Spleen (tissue), 11 donors: ENCODE results near the gene RAB7A. TPM values are rescaled to one million over a fixed set of nuclear protein-coding genes. Genes with fewer than 3 reads are reported as not detected.
A peak's percentile ranks its signal among the peaks of the same experiment; 100 is the strongest.

Experiments
- DNase-seq: peaks from one replicate; pipeline ENCODE4 v3.0.0-alpha.2; 2020
- H3K27ac ChIP-seq, 8 donors: fragments of 200-600 bp; sonication (generic) in 7 of 8; 1 replicate in 4 of 8; 2 replicates in 4 of 8; pipeline versions ENCODE4 v1.5.0 to v1.8.0; 2016 to 2021; ENCODE audit warnings: inconsistent platforms in 4 of 8, mild to moderate bottlenecking in 4 of 8, moderate library complexity in 1 of 8
- H3K27me3 ChIP-seq, 7 donors: fragments of 200-600 bp; sonication (generic) in 6 of 7; replicated peaks in 1 of 7; 1 replicate in 4 of 7; 2 replicates in 3 of 7; pipeline versions ENCODE4 v1.5.0 to v1.8.0; 2016 to 2021; ENCODE audit warnings: inconsistent platforms in 3 of 7, mild to moderate bottlenecking in 1 of 7
- H3K36me3 ChIP-seq, 6 donors: fragments of 200-600 bp; sonication (generic) in 5 of 6; 1 replicate in 4 of 6; 2 replicates in 2 of 6; pipeline versions ENCODE4 v1.5.0 to v1.8.0; 2016 to 2021; ENCODE audit warnings: inconsistent platforms in 2 of 6
- H3K4me1 ChIP-seq, 6 donors: fragments of 200-600 bp; sonication (generic) in 5 of 6; 1 replicate in 3 of 6; 2 replicates in 3 of 6; pipeline versions ENCODE4 v1.5.0 to v1.8.0; 2016 to 2021; ENCODE audit warnings: inconsistent platforms in 3 of 6
- H3K4me3 ChIP-seq, 8 donors: fragments of 200-600 bp; sonication (generic) in 7 of 8; 1 replicate in 4 of 8; 2 replicates in 4 of 8; pipeline versions ENCODE4 v1.5.0 to v1.8.0; 2016 to 2021; ENCODE audit warnings: inconsistent platforms in 4 of 8, mild to moderate bottlenecking in 4 of 8, moderate library complexity in 2 of 8
- H3K9me3 ChIP-seq, 8 donors: fragments of 200-600 bp; sonication (generic) in 7 of 8; 1 replicate in 4 of 8; 2 replicates in 4 of 8; pipeline versions ENCODE4 v1.5.0 to v1.8.0; 2016 to 2021; ENCODE audit warnings: inconsistent platforms in 4 of 8
- CTCF ChIP-seq, 11 experiments: fragments of 200-600 bp in 7 of 11; fragments of 450-650 bp in 4 of 11; sonication (generic) in 4 of 11; IDR thresholded peaks in 8 of 11; conservative IDR thresholded peaks in 3 of 11; 1 replicate in 7 of 11; 2 replicates in 4 of 11; pipeline versions ENCODE4 v1.4.0 to v1.8.0; 2016 to 2021; ENCODE audit warnings: antibody characterized with exemption in 11 of 11, inconsistent platforms in 4 of 11, mild to moderate bottlenecking in 1 of 11
- POLR2A ChIP-seq, 3 donors: fragments of 450-650 bp; IDR thresholded peaks; one replicate each; pipeline ENCODE4 v1.5.1; 2017; ENCODE audit warnings: antibody characterized with exemption in 3 of 3, mild to moderate bottlenecking in 1 of 3
- POLR2AphosphoS5 ChIP-seq, 3 donors: sonication (generic); formaldehyde crosslinking; IDR thresholded peaks; one replicate each; pipeline ENCODE4 v1.5.1; 2017; ENCODE audit warnings: antibody characterized with exemption in 3 of 3
- WGBS, 5 donors: extraction: QIAGEN DNeasy Blood & Tissue Kit in 3 of 5; methylation state at CpG; one replicate each; pipeline versions ENCODE4 v1.1.5 to v1.1.7; 2013 to 2018; 5-methylcytosine and 5-hydroxymethylcytosine counted together
- intact Hi-C: fragments of 100-400 bp; cut with DNase I; formaldehyde crosslinking; loops from one replicate; pipeline ENCODE4 v1.15.0; 2023; ENCODE audit warnings: low total_unique reads
- polyA plus RNA-seq, 3 donors: library from polyadenylated mRNA; stranded (reverse); fragments of 200-250 nt; gene quantifications; one replicate each; pipeline ENCODE4 v1.2.1, GENCODE V29; 2013
- total RNA-seq, 7 donors: library from RNA; depleted of rRNA in 3 of 7; stranded (reverse); fragments of >200 nt in 3 of 7; fragmentation: NEBNext Ultra II Directional in 4 of 7; extraction: Animal tissue kit (Norgen Biotek cat#: 25700) in 4 of 7; gene quantifications; one replicate each; pipeline versions ENCODE4 v1.1.0 to v1.2.1, GENCODE V29; 2016 to 2021
- donor health status: healthy with polysubstance abuse.
- donor health status: DM: no; HTN: no; CAD: no; lungs with moderate emphysema.
- donor health status: DM: no; HTN: no; CAD: no.
- donor health status: Bipolar disorder and iron deficiency.
- donor health status: healthy.
- donor health status: DM: no; HTN: no; CAD: no.
- donor health status: DM: yes; HTN: yes; CAD: no.

The RAB7A gene
- total and polyA plus RNA-seq, 10 donors, result 82.3 to 227 (median 150) TPM

GRCh38 chr3:128720891-128721290, 5.1 kb upstream of the RAB7A start:
- intact Hi-C loops, result no loop called here
- no peak overlapping the region for H3K4me3 ChIP-seq
- WGBS, 5 donors, result 59 to 80% (median 70%) methylated on average over 10 of the region's 10 CpGs
- TF ChIP-seq POLR2AphosphoS5 (IDR thresholded peaks at IDR 0.05) (no peak), POLR2A (IDR thresholded peaks at IDR 0.05) (no peak), CTCF (IDR thresholded peaks at IDR 0.05 in 8 of 11, conservative IDR thresholded peaks at IDR 0.05 in 3 of 11) (no peak)
- H3K27ac ChIP-seq, result no peak overlapping the region
- DNase-seq, result no peak
- peaks cover 0 to 22% (median 8%) of the 10 kb centered on the region in 6 donors for H3K4me1 ChIP-seq
- no peaks in the 10 kb centered on the region for H3K9me3 ChIP-seq
- no peaks in the 10 kb centered on the region for H3K36me3 ChIP-seq
- H3K27me3 ChIP-seq, result no peaks in the 10 kb centered on the region

DNA sequence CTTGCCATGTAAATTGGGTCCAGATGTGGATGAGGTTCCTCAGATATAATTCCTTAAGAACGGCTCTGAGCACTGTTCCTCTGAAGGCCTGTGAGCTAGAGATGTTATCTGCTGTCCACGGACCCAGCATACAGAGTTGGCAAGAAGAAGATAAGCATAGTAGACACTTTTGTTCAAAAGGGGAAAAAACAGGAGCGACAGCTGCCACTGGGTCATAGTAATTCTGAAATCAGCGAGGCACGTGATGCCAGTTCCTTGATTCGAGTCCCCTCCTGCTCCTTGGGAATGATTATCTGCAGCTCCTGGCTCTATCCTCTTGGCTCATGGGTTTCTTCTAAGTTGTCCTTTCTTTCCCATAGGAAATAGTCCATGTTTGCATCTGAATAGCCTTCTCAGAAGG, 2.5 kb upstream of the RAB7A start:
- WGBS, 5 donors, result 74 to 94% (median 92%) methylated on average over 6 of the region's 6 CpGs
- H3K4me1 ChIP-seq, result peaks cover 16 to 34% (median 25%) of the 10 kb centered on the region in 6 donors
- no peak overlapping the region for H3K4me3 ChIP-seq
- intact Hi-C loops, result no loop called here
- H3K9me3 ChIP-seq, result no peaks in the 10 kb centered on the region
- no peak overlapping the region for H3K27ac ChIP-seq
- DNase-seq, result no peak
- no peaks in the 10 kb centered on the region for H3K27me3 ChIP-seq
- H3K36me3 ChIP-seq, result no peaks in the 10 kb centered on the region
- TF ChIP-seq POLR2A (IDR thresholded peaks at IDR 0.05) (no peak), POLR2AphosphoS5 (IDR thresholded peaks at IDR 0.05) (no peak), CTCF (IDR thresholded peaks at IDR 0.05 in 8 of 11, conservative IDR thresholded peaks at IDR 0.05 in 3 of 11) (no peak)

- intact Hi-C loops, result no loop called here
- no peaks in the 10 kb centered on the region for H3K27me3 ChIP-seq
- H3K9me3 ChIP-seq, result no peaks in the 10 kb centered on the region
- peaks cover 35 to 47% (median 45%) of the 10 kb centered on the region in 6 donors for H3K4me1 ChIP-seq
- no peaks in the 10 kb centered on the region for H3K36me3 ChIP-seq
- no peak for DNase-seq
- WGBS, 5 donors, result 47 to 51% (median 49%) methylated on average over 7 of the region's 7 CpGs
- no peak for TF ChIP-seq POLR2A (IDR thresholded peaks at IDR 0.05)
- TF ChIP-seq POLR2AphosphoS5 (IDR thresholded peaks at IDR 0.05), result no peak
- no peak for TF ChIP-seq CTCF (IDR thresholded peaks at IDR 0.05 in 8 of 11, conservative IDR thresholded peaks at IDR 0.05 in 3 of 11)
- peak overlapping the region; percentile 90 to 98 (median 96) for H3K27ac ChIP-seq
- H3K4me3 ChIP-seq, result peak overlapping the region in 7 of 8 donors; percentile 79 to 98 (median 91)
Measured at GRCh38 chr3:128725547-128726022, 398 bp upstream of the RAB7A start.

GRCh38 chr3:128727059-128727458, 1.1 kb downstream of the RAB7A start:
- H3K27ac ChIP-seq, result peak overlapping the region in 7 of 8 donors; percentile 94 to 98 (median 96)
- DNase-seq, result no peak

More at GRCh38 chr3:128727059-128727458, 1.1 kb downstream of the RAB7A start:
- TF ChIP-seq CTCF (IDR thresholded peaks at IDR 0.05 in 8 of 11, conservative IDR thresholded peaks at IDR 0.05 in 3 of 11), result no peak
- Histone ChIP-seq H3K4me3 (peak overlapping the region; percentile 79 to 98 (median 90)), H3K27me3 (no peaks in the 10 kb centered on the region), H3K36me3 (no peaks in the 10 kb centered on the region), H3K4me1 (peaks cover 41 to 62% (median 60%) of the 10 kb centered on the region in 6 donors), H3K9me3 (no peaks in the 10 kb centered on the region)
- intact Hi-C loops, result no loop called here
- 19 to 28% (median 24%) methylated on average over 4 of the region's 4 CpGs for WGBS, 5 donors
